PC-3 (cell line): ENCODE data around the gene RAP1GAP2. TPM values are rescaled to one million over a fixed set of nuclear protein-coding genes. Genes with fewer than 3 reads are reported as not detected.

Experiments
- ATAC-seq: fragments of 200-7000 bp; cut with Tn5 transposase; 2 replicates; pipeline ENCODE4 v1.9.1; 2020; ENCODE audit warnings: mild to moderate bottlenecking, moderate library complexity
- BruUV-seq: library from RNA; stranded (reverse); fragments of 400-500 nt; replicated peaks from 2 replicates; lab custom pipeline; 2021; lab: Mats Ljungman, UMichigan
- CTCF ChIA-PET: fragments of 300-600 bp; sonication (Branson Sonifier 250); formaldehyde crosslinking; loops from one replicate; lab custom pipeline; 2022; ENCODE audit warnings: antibody characterized with exemption; lab: Charles Lee
- POLR2A ChIA-PET: fragments of 300-600 bp; sonication (Branson Sonifier 250); formaldehyde crosslinking; loops from one replicate; lab custom pipeline; 2022; ENCODE audit warnings: antibody characterized with exemption; ENCODE audit not compliant: unreplicated experiment; lab: Charles Lee
- DNase-seq: peaks from one replicate; pipeline ENCODE4 v3.0.0-alpha.2; 2015
- H2AFZ ChIP-seq: fragments of 300-600 bp; sonication (generic); 2 replicates; pipeline ENCODE4 v1.6.0; 2016; ENCODE audit warnings: antibody characterized with exemption, low read length
- H3F3A ChIP-seq: fragments of 300-600 bp; sonication (generic); one replicate; pipeline ENCODE4 v1.6.0; 2017; ENCODE audit warnings: antibody characterized with exemption, low read length, control low read depth, mild to moderate bottlenecking; ENCODE audit not compliant: unreplicated experiment
- H3K27ac ChIP-seq: fragments of 300-600 bp; sonication (generic); 2 replicates; pipeline ENCODE4 v1.5.1; 2016; ENCODE audit warnings: mild to moderate bottlenecking, low read length
- H3K27me3 ChIP-seq: fragments of 300-600 bp; sonication (generic); 2 replicates; pipeline ENCODE4 v1.6.1; 2016; ENCODE audit warnings: low read length, mixed read lengths
- H3K36me3 ChIP-seq: fragments of 300-600 bp; sonication (generic); 2 replicates; pipeline ENCODE4 v1.6.1; 2016; ENCODE audit warnings: low read depth, mixed run types, low read length, mixed read lengths
- H3K4me1 ChIP-seq: fragments of 300-600 bp; sonication (generic); 2 replicates; pipeline ENCODE4 v1.5.1; 2016; ENCODE audit warnings: low read length; ENCODE audit not compliant: insufficient read depth
- H3K4me2 ChIP-seq: fragments of 300-600 bp; sonication (generic); 2 replicates; pipeline ENCODE4 v1.6.0; 2016; ENCODE audit warnings: low read length
- H3K4me3 ChIP-seq: fragments of 300-600 bp; sonication (generic); 2 replicates; pipeline ENCODE4 v1.5.1; 2016; ENCODE audit warnings: mild to moderate bottlenecking, low read length, mixed read lengths
- H3K79me2 ChIP-seq: fragments of 300-600 bp; sonication (generic); 2 replicates; pipeline ENCODE4 v1.6.1; 2017; ENCODE audit warnings: low read length, mixed read lengths
- H3K9ac ChIP-seq: fragments of 300-600 bp; sonication (generic); 2 replicates; pipeline ENCODE4 v1.6.0; 2016; ENCODE audit warnings: mild to moderate bottlenecking, low read length
- H3K9me2 ChIP-seq: fragments of 300-600 bp; sonication (generic); replicated peaks from 2 replicates; pipeline ENCODE4 v1.6.1; 2016; ENCODE audit warnings: mixed run types, low read length, mixed read lengths
- H3K9me3 ChIP-seq: fragments of 300-600 bp; sonication (generic); 2 replicates; pipeline ENCODE4 v1.6.1; 2016; ENCODE audit warnings: low read length, mixed read lengths
- H4K20me1 ChIP-seq: fragments of 300-600 bp; sonication (generic); 2 replicates; pipeline ENCODE4 v1.6.1; 2016; ENCODE audit warnings: low read length, mixed read lengths
- EZH2 ChIP-seq: fragments of 300-600 bp; sonication (generic); IDR thresholded peaks from one replicate; pipeline ENCODE4 v1.6.1; 2017; ENCODE audit warnings: antibody characterized with exemption, mild to moderate bottlenecking, low read length; ENCODE audit not compliant: unreplicated experiment
- EZH2phosphoT487 ChIP-seq: fragments of 300-600 bp; sonication (generic); IDR thresholded peaks from 2 replicates; pipeline ENCODE4 v1.6.1; 2018; ENCODE audit warnings: mild to moderate bottlenecking, antibody characterized with exemption, low read length, borderline replicate concordance
- intact Hi-C: fragments of 100-400 bp; cut with micrococcal nuclease; formaldehyde crosslinking; loops from 2 replicates; pipeline ENCODE4 v1.9.0; 2023
- total RNA-seq: library from RNA; depleted of rRNA; stranded (reverse); fragments of >200 nt; gene quantifications from 2 replicates; pipeline ENCODE4 v1.2.3, GENCODE V29; 2014
- TF ChIP-seq, protein P1 (sequence below): fragments of 300-600 bp; sonication (generic); conservative IDR thresholded peaks from 2 replicates; pipeline ENCODE4 v1.5.1; 2017; ENCODE audit warnings: antibody characterized with exemption, low read depth, mild to moderate bottlenecking, low read length

RAP1GAP2 gene
- total RNA-seq, 1 experiment from 2014 or later = 14.5 TPM

GRCh38 chr17:2786176-2786881 is 9.9 kb upstream of the RAP1GAP2 start:
- Histone ChIP-seq H3K9ac (no peak overlapping the region), H3K4me2 (peak overlapping the region; percentile 62; the same call in 1 of the 2 replicates), H3K9me3 (no peaks in the 10 kb centered on the region), H3K4me3 (no peak overlapping the region), H3K79me2 (no peaks in the 10 kb centered on the region), H3K9me2 (no peaks in the 10 kb centered on the region), H3K4me1 (no peaks in the 10 kb centered on the region), H3K36me3 (no peaks in the 10 kb centered on the region), H4K20me1 (no peaks in the 10 kb centered on the region), H2AFZ (peak overlapping the region; percentile 90), H3F3A (no peaks in the 10 kb centered on the region), H3K27ac (no peak overlapping the region), H3K27me3 (no peaks in the 10 kb centered on the region)
- no TSS peak for BruUV-seq
- DNase-seq = peak; percentile 92
- intact Hi-C loops = no loop called here
- ChIA-PET CTCF (interaction anchor here (0.6 to 1.3 kb wide), 3 partner anchors 25 to 225 kb away, joined by 3 to 4 read pairs (median 4); no protein-coding TSS in a partner anchor), POLR2A (interaction anchor here (0.6 kb wide), 1 partner anchor 28 kb away, joined by 5 read pairs; no protein-coding TSS in a partner anchor)
- ATAC-seq = peak; percentile 98
- TF ChIP-seq EZH2phosphoT487 (no peak), EZH2 (no peak)
- TF ChIP-seq, protein P1, sequence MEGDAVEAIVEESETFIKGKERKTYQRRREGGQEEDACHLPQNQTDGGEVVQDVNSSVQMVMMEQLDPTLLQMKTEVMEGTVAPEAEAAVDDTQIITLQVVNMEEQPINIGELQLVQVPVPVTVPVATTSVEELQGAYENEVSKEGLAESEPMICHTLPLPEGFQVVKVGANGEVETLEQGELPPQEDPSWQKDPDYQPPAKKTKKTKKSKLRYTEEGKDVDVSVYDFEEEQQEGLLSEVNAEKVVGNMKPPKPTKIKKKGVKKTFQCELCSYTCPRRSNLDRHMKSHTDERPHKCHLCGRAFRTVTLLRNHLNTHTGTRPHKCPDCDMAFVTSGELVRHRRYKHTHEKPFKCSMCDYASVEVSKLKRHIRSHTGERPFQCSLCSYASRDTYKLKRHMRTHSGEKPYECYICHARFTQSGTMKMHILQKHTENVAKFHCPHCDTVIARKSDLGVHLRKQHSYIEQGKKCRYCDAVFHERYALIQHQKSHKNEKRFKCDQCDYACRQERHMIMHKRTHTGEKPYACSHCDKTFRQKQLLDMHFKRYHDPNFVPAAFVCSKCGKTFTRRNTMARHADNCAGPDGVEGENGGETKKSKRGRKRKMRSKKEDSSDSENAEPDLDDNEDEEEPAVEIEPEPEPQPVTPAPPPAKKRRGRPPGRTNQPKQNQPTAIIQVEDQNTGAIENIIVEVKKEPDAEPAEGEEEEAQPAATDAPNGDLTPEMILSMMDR = peak; percentile 78

- no peak overlapping the region for H3K4me2 ChIP-seq
- no peak for ATAC-seq
- H3K27me3 ChIP-seq = no peaks in the 10 kb centered on the region
- no peak overlapping the region for H2AFZ ChIP-seq
- no peak overlapping the region for H3K4me3 ChIP-seq
- TF ChIP-seq EZH2 (no peak), EZH2phosphoT487 (no peak)
- TF ChIP-seq, protein P1 = no peak
- H3K27ac ChIP-seq = no peak overlapping the region
- intact Hi-C loops = no loop called here
- no peaks in the 10 kb centered on the region for H3K36me3 ChIP-seq
- POLR2A ChIA-PET = no interaction called here
- DNase-seq = no peak
- no peaks in the 10 kb centered on the region for H3F3A ChIP-seq
- no peak overlapping the region for H3K9ac ChIP-seq
- BruUV-seq = no TSS peak
- no peaks in the 10 kb centered on the region for H3K9me3 ChIP-seq
- no peaks in the 10 kb centered on the region for H3K4me1 ChIP-seq
- no peaks in the 10 kb centered on the region for H3K9me2 ChIP-seq
- CTCF ChIA-PET = no interaction called here
- H4K20me1 ChIP-seq = no peaks in the 10 kb centered on the region
- no peaks in the 10 kb centered on the region for H3K79me2 ChIP-seq
Observed at GRCh38 chr17:2789700-2790099, 6.5 kb upstream of the RAP1GAP2 start.
